GM11168 (cell line): Measurements from ENCODE around the gene MOGAT1.

ENCODE experiments used
- in situ Hi-C: fragments of 300-500 bp; cut with MboI; formaldehyde crosslinking; loops from one replicate; pipeline ENCODE4 v1.12.0; 2022; ENCODE audit warnings: low sequenced_read_pairs; ENCODE audit not compliant: unreplicated experiment

MOGAT1 gene

GRCh38 chr2:222671259-222672067 is at the start of gene MOGAT1:
MOGAT1 (plus strand) TSS chr2:222671658; CDS start chr2:222671786, 128 bp downstream.
- in situ Hi-C loops = no loop called here

- in situ Hi-C loops = no loop called here
These were observed 49.6 kb upstream of the MOGAT1 start for GRCh38 chr2:222621893-222622292.

GRCh38 chr2:222622910-222623309 is 48.5 kb upstream of the MOGAT1 start:
- in situ Hi-C loops = no loop called here

- in situ Hi-C loops = no loop called here
These were observed 47.6 kb upstream of the MOGAT1 start for GRCh38 chr2:222623756-222624309.

- in situ Hi-C loops = no loop called here
These were observed 43.7 kb upstream of the MOGAT1 start for GRCh38 chr2:222627764-222628163.

GRCh38 chr2:222635295-222635694 is 36.2 kb upstream of the MOGAT1 start:
- in situ Hi-C loops = no loop called here

- in situ Hi-C loops = no loop called here
These were observed 34.4 kb upstream of the MOGAT1 start for GRCh38 chr2:222637067-222637466.

- in situ Hi-C loops = no loop called here
These were observed 30.1 kb upstream of the MOGAT1 start for GRCh38 chr2:222641336-222641735.

- in situ Hi-C loops = no loop called here
These were observed 28.3 kb upstream of the MOGAT1 start for GRCh38 chr2:222643134-222643533.

- in situ Hi-C loops = no loop called here
These were observed 25.4 kb upstream of the MOGAT1 start for GRCh38 chr2:222646008-222646407.

- in situ Hi-C loops = no loop called here
These were observed 21.7 kb upstream of the MOGAT1 start for GRCh38 chr2:222649801-222650200.

- in situ Hi-C loops = no loop called here
These were observed 19.6 kb upstream of the MOGAT1 start for GRCh38 chr2:222651718-222652418.

- in situ Hi-C loops = no loop called here
These were observed 18.8 kb upstream of the MOGAT1 start for GRCh38 chr2:222652491-222653255.

GRCh38 chr2:222653280-222653679 is 18.2 kb upstream of the MOGAT1 start:
- in situ Hi-C loops = no loop called here

- in situ Hi-C loops = no loop called here
These were observed 15.5 kb upstream of the MOGAT1 start, which contains the start of gene FARSB for GRCh38 chr2:222655787-222656525. FARSB (minus strand) TSS chr2:222656092; CDS start chr2:222656073, 19 bp downstream.

- in situ Hi-C loops = no loop called here
These were observed 14.7 kb upstream of the MOGAT1 start for GRCh38 chr2:222656526-222657446.

GRCh38 chr2:222663479-222663878 is 8.0 kb upstream of the MOGAT1 start:
- in situ Hi-C loops = no loop called here

- in situ Hi-C loops = no loop called here
These were observed 2.8 kb upstream of the MOGAT1 start for GRCh38 chr2:222668494-222669154.
